HL-60 (cell line): ENCODE measurements around the gene PIM2.
"Not testable (repeated sequence)": the region's sequence is repeated elsewhere in the genome, so short reads cannot be mapped to it uniquely, and the experiment has no call there.

ENCODE experiments used
- DNase-seq, 2 experiments: peaks; one replicate each; pipeline ENCODE4 v3.0.0-alpha.2; 2010 to 2020; ENCODE audit warnings: low read depth in 1 of 2, low spot score in 1 of 2
- H3K27ac ChIP-seq: fragments of 250-450 bp; sonication (Bioruptor Pico); replicated peaks from 2 replicates; pipeline ENCODE4 v1.5.1; 2020; ENCODE audit warnings: mild to moderate bottlenecking, moderate library complexity
- H3K27me3 ChIP-seq: fragments of 250-450 bp; sonication (Bioruptor Pico); 2 replicates; pipeline ENCODE4 v1.5.1; 2021; ENCODE audit warnings: mild to moderate bottlenecking, moderate library complexity; ENCODE audit not compliant: insufficient read depth, poor library complexity, severe bottlenecking
- H3K4me3 ChIP-seq: replicated peaks from 2 replicates; pipeline ENCODE4 v1.5.1; 2011; ENCODE audit warnings: mild to moderate bottlenecking, control low read depth, low read length; ENCODE audit not compliant: insufficient read depth
- CTCF ChIP-seq: IDR thresholded peaks from one replicate; pipeline ENCODE4 v1.5.1; 2011; ENCODE audit warnings: low read length, control low read depth, inconsistent platforms; ENCODE audit not compliant: insufficient read depth
- GABPA ChIP-seq: IDR thresholded peaks from 2 replicates; pipeline ENCODE4 v1.6.1; 2012; ENCODE audit warnings: low read depth
- POLR2AphosphoS5 ChIP-seq: IDR thresholded peaks from 2 replicates; pipeline ENCODE4 v1.6.1; 2012; ENCODE audit warnings: low read depth
- REST ChIP-seq: IDR thresholded peaks from 2 replicates; pipeline ENCODE4 v1.6.1; 2012; ENCODE audit warnings: low read depth; ENCODE audit not compliant: insufficient replicate concordance
- SPI1 ChIP-seq: IDR thresholded peaks from 2 replicates; pipeline ENCODE4 v1.6.1; 2012; ENCODE audit warnings: low read depth, mild to moderate bottlenecking, borderline replicate concordance

PIM2 gene

GRCh38 chrX:48883729-48884128 lies 35.1 kb downstream of the PIM2 start:
- TF ChIP-seq GABPA (no peak), SPI1 (no peak), POLR2AphosphoS5 (no peak), REST (no peak), CTCF (no peak)
- no peak overlapping the region for H3K4me3 ChIP-seq
- no peak overlapping the region for H3K27ac ChIP-seq
- DNase-seq: no peak
- H3K27me3 ChIP-seq: no peaks in the 10 kb centered on the region

GRCh38 chrX:48876944-48877343 lies 41.9 kb downstream of the PIM2 start:
- DNase-seq, H3K27me3 ChIP-seq, H3K27ac ChIP-seq, H3K4me3 ChIP-seq: not testable (repeated sequence)

DNA sequence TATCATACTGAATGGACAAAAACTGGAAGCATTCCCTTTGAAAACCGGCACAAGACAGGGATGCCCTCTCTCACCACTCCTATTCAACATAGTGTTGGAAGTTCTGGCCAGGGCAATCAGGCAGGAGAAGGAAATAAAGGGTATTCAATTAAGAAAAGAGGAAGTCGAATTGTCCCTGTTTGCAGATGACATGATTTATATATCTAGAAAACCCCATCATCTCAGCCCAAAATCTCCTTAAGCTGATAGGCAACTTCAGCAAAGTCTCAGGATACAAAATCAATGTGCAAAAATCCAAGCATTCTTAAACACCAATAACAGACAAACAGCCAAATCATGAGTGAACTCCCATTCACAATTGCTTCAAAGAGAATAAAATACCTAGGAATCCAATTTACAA lies 46.8 kb downstream of the PIM2 start:
- DNase-seq, H3K4me3 ChIP-seq, H3K27ac ChIP-seq, H3K27me3 ChIP-seq: not testable (repeated sequence)

DNA sequence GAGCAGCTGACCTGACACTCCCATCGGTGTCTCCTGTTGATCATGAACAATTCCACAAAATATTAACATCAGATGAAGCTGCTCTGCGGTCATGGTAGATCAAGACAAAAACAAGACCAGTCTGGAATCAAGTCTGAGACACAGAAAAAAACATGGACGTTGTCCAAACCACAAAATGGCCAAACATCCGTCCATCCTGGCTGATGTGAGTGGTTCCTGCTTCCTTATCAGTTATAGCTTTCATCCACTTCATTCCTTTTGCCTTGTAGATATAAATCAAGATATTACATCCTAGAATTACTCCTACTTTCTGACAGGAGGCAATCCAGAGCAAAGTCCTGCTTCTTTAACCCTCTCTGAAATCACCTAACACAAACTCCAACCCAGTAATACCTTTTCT lies 54.6 kb downstream of the PIM2 start:
- no peak for DNase-seq
- TF ChIP-seq REST: no peak
- no peak for TF ChIP-seq SPI1
- TF ChIP-seq CTCF: no peak
- TF ChIP-seq POLR2AphosphoS5: no peak
- Histone ChIP-seq H3K4me3 (no peak overlapping the region), H3K27me3 (no peaks in the 10 kb centered on the region), H3K27ac (no peak overlapping the region)
